ENCODE results near the gene TSPAN9. TPM values are rescaled to one million over a fixed set of nuclear protein-coding genes. Genes with fewer than 3 reads are reported as not detected.
"Not testable (repeated sequence)": the region's sequence is repeated elsewhere in the genome, so short reads cannot be mapped to it uniquely, and the experiment has no call there.

Gene TSPAN9
- total and polyA plus RNA-seq, 9 of the 15 experiments (the other 6 are each of a cell fraction or from before 2014, with no cell fraction given) = 0.23 to 2.1 (median 0.60) TPM; not detected in 2

DNA sequence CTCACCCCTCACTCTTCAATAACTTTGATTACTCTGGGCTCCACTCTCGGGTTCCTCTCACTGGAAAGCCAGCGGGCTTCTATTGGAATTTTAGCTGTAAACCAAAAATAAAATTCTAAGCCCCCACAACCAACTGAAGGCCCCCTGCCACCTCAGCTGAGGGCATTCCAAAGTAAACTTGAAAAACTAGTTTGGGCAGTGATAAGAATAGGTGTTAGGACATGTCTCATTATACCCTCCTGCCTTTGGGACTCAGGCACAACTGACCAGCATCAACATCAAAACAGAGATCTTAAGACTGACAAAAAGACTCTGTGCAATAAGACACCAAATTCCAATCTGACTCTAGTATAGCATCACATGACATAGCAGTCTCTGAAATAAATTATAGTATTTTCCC, 11.9 kb upstream of the TSPAN9 start (continued):
- TF ChIP-seq, protein P1, sequence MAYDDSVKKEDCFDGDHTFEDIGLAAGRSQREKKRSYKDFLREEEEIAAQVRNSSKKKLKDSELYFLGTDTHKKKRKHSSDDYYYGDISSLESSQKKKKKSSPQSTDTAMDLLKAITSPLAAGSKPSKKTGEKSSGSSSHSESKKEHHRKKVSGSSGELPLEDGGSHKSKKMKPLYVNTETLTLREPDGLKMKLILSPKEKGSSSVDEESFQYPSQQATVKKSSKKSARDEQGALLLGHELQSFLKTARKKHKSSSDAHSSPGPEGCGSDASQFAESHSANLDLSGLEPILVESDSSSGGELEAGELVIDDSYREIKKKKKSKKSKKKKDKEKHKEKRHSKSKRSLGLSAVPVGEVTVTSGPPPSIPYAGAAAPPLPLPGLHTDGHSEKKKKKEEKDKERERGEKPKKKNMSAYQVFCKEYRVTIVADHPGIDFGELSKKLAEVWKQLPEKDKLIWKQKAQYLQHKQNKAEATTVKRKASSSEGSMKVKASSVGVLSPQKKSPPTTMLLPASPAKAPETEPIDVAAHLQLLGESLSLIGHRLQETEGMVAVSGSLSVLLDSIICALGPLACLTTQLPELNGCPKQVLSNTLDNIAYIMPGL (CRISPR knock-in tag; IDR thresholded peaks at IDR 0.05) = no peak
- TF ChIP-seq MECOM (CRISPR knock-in tag; IDR thresholded peaks at IDR 0.05) (no peak), ZKSCAN8 (CRISPR knock-in tag; IDR thresholded peaks at IDR 0.05) (no peak), GABPA (tag; conservative IDR thresholded peaks at IDR 0.05; ENCODE audit: low read depth) (no peak)
- TF ChIP-seq, protein P2, sequence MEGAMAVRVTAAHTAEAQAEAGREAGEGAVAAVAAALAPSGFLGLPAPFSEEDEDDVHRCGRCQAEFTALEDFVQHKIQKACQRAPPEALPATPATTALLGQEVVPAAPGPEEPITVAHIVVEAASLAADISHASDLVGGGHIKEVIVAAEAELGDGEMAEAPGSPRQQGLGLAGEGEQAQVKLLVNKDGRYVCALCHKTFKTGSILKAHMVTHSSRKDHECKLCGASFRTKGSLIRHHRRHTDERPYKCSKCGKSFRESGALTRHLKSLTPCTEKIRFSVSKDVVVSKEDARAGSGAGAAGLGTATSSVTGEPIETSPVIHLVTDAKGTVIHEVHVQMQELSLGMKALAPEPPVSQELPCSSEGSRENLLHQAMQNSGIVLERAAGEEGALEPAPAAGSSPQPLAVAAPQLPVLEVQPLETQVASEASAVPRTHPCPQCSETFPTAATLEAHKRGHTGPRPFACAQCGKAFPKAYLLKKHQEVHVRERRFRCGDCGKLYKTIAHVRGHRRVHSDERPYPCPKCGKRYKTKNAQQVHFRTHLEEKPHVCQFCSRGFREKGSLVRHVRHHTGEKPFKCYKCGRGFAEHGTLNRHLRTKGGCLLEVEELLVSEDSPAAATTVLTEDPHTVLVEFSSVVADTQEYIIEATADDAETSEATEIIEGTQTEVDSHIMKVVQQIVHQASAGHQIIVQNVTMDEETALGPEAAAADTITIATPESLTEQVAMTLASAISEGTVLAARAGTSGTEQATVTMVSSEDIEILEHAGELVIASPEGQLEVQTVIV (CRISPR knock-in tag; IDR thresholded peaks at IDR 0.05; ENCODE audit: borderline replicate concordance) = no peak
- TF ChIP-seq, protein P3, sequence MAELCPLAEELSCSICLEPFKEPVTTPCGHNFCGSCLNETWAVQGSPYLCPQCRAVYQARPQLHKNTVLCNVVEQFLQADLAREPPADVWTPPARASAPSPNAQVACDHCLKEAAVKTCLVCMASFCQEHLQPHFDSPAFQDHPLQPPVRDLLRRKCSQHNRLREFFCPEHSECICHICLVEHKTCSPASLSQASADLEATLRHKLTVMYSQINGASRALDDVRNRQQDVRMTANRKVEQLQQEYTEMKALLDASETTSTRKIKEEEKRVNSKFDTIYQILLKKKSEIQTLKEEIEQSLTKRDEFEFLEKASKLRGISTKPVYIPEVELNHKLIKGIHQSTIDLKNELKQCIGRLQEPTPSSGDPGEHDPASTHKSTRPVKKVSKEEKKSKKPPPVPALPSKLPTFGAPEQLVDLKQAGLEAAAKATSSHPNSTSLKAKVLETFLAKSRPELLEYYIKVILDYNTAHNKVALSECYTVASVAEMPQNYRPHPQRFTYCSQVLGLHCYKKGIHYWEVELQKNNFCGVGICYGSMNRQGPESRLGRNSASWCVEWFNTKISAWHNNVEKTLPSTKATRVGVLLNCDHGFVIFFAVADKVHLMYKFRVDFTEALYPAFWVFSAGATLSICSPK (IDR thresholded peaks at IDR 0.05; ENCODE audit: borderline replicate concordance) = no peak

DNA sequence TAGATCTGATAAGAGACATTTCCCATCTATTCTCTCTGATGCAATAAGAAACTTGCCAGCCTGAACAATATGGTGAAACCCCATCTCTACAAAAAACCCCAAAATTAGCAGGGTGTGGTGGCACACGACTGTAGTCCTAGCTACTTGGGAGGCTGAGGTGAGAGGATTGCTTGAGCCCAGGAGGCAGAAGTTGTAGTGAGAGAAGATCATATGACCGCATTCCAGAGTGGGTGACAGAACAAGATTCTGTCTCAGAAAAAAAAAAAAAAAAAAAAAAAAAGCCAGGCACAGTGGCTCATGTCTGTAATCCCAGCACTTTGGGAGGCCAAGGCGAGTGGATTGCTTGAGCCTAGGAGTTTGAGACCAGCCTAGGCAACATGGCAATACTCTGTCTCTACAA, 11.3 kb upstream of the TSPAN9 start:
- H3K9ac ChIP-seq (ENCODE audit: insufficient read depth in 1 of 2, low read depth in 2 of 2, low read length in 2 of 2); POLR2A ChIA-PET; BruUV-seq (replicated peaks); H3K36me3 ChIP-seq (ENCODE audit: control insufficient read depth, insufficient read depth, low read length); H3K4me3 ChIP-seq; CTCF ChIA-PET (ENCODE audit: low intra/inter-chr PET ratio); H3K4me2 ChIP-seq (ENCODE audit: insufficient read depth, low read length); FAIRE-seq; intact Hi-C loops (cut with micrococcal nuclease); H2AFZ ChIP-seq (ENCODE audit: low read depth, low read length); H4K20me1 ChIP-seq (replicated peaks; ENCODE audit: control insufficient read depth, insufficient read depth, low read length); DNase-seq (ENCODE audit: extremely low read depth in 1 of 4, low spot score in 3 of 4); H3K4me1 ChIP-seq (replicated peaks in 1 of 2; ENCODE audit: control insufficient read depth in 2 of 2, insufficient read depth in 2 of 2, low read length in 2 of 2); H3K27ac ChIP-seq (ENCODE audit: extremely low read depth, low read depth, low read length); in situ Hi-C loops (cut with MboI); ATAC-seq; H3K9me1 ChIP-seq (ENCODE audit: control insufficient read depth, insufficient read depth, low read length); H3K79me2 ChIP-seq (ENCODE audit: control insufficient read depth, insufficient read depth, low read length); H3K9me3 ChIP-seq (replicated peaks; ENCODE audit: control insufficient read depth, insufficient read depth, low read depth, low read length): not testable (repeated sequence)
- H3K27me3 ChIP-seq (ENCODE audit: control insufficient read depth in 2 of 2, insufficient read depth in 2 of 2, low read length in 2 of 2) = peaks cover 2 to 14% of the 10 kb centered on the region in 2 experiments; a peak in 3 of 5 replicates
- 0% methylated on average over 2 of the region's 3 CpGs for WGBS (ENCODE audit: insufficient coverage, low coverage, missing lambda C conversion rate)

Data from K562 (cell line).